GM19452 (cell line): ENCODE data around the gene GRIA1.
"Not testable (repeated sequence)": the region's sequence is repeated elsewhere in the genome, so short reads cannot be mapped to it uniquely, and the experiment has no call there.

ENCODE experiments used
- ATAC-seq: cut with Tn5 transposase; IDR thresholded peaks from one replicate; pipeline ENCODE4 v1.9.1; 2021; ENCODE audit not compliant: unreplicated experiment

The GRIA1 gene

GRCh38 chr5:153816870-153817269, 326.4 kb downstream of the GRIA1 start:
- ATAC-seq: no peak

- no peak for ATAC-seq
These were observed 328.2 kb downstream of the GRIA1 start for GRCh38 chr5:153818626-153819025.

GRCh38 chr5:153823036-153823435, 332.6 kb downstream of the GRIA1 start:
- no peak for ATAC-seq

- no peak for ATAC-seq
These were observed 334.4 kb downstream of the GRIA1 start for GRCh38 chr5:153824909-153825308.

GRCh38 chr5:153827397-153827796, 336.9 kb downstream of the GRIA1 start:
- ATAC-seq: no peak

- ATAC-seq: no peak
These were observed 339.1 kb downstream of the GRIA1 start for GRCh38 chr5:153829510-153830065.

- no peak for ATAC-seq
These were observed 341.5 kb downstream of the GRIA1 start for GRCh38 chr5:153831973-153832372.

GRCh38 chr5:153835891-153836515, 345.5 kb downstream of the GRIA1 start:
- no peak for ATAC-seq

GRCh38 chr5:153849303-153850113, 359.0 kb downstream of the GRIA1 start:
- not testable (repeated sequence) for ATAC-seq

- ATAC-seq: no peak
These were observed 369.9 kb downstream of the GRIA1 start for GRCh38 chr5:153860195-153860886.

- not testable (repeated sequence) for ATAC-seq
These were observed 372.4 kb downstream of the GRIA1 start for GRCh38 chr5:153862906-153863305.
